ENCODE data around the gene XYLT2. TPM values are rescaled to one million over a fixed set of nuclear protein-coding genes. Genes with fewer than 3 reads are reported as not detected.

XYLT2 gene
- total and polyA plus RNA-seq, 2 experiments from 2014 or later = 18.3 to 26.8 TPM

DNA sequence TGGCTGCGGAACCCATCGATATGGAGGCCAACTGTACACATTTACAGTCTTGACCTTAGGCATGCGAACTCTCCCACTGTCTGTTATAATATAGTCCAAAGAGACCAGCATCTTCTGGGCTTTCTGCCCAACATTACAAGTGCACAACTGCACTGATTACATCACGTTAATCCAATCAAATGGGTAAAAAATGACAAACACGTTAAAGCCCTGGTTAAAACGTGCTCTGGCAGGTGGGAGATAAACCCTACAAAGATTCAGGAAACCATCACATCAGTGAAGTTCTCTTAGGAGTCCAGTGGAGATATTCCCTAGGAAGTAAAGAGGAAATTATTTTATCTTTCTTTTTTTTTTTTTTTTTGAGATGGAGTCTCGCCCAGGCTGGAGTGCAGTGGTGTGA lies 23.7 kb upstream of the XYLT2 start:
- no peak overlapping the region for H3K27ac ChIP-seq
- H3K9me3 ChIP-seq (ENCODE audit: low read depth) = no peaks in the 10 kb centered on the region
- H3K4me1 ChIP-seq (ENCODE audit: insufficient read depth) = no peaks in the 10 kb centered on the region
- TF ChIP-seq EZH2phosphoT487 (IDR thresholded peaks at IDR 0.05; ENCODE audit: low read depth, severe bottlenecking, unreplicated experiment) (no peak), CTCF (IDR thresholded peaks at IDR 0.05; ENCODE audit: poor library complexity) (no peak), EZH2 (IDR thresholded peaks at IDR 0.05; ENCODE audit: borderline replicate concordance) (no peak)
- no peaks in the 10 kb centered on the region for H3K79me2 ChIP-seq
- no peaks in the 10 kb centered on the region for H3K9me2 ChIP-seq (replicated peaks; ENCODE audit: insufficient read depth)
- H4K20me1 ChIP-seq (ENCODE audit: insufficient read depth, poor library complexity, severe bottlenecking) = no peaks in the 10 kb centered on the region
- H2AFZ ChIP-seq = no peak overlapping the region
- H3K4me3 ChIP-seq = no peak overlapping the region
- H3K4me2 ChIP-seq = no peak overlapping the region
- H3K27me3 ChIP-seq = no peaks in the 10 kb centered on the region
- no peak for DNase-seq (ENCODE audit: low spot score)
- H3K36me3 ChIP-seq (replicated peaks; ENCODE audit: insufficient read depth, low read depth) = no peaks in the 10 kb centered on the region
- 78% methylated on average over 7 of the region's 7 CpGs for WGBS (ENCODE audit: low lambda C conversion rate, missing lambda C conversion rate)

- Histone ChIP-seq H3K27me3 (no peaks in the 10 kb centered on the region), H3K4me3 (no peak overlapping the region), H3K9me2 (replicated peaks; ENCODE audit: insufficient read depth) (no peaks in the 10 kb centered on the region), H4K20me1 (ENCODE audit: insufficient read depth, poor library complexity, severe bottlenecking) (no peaks in the 10 kb centered on the region), H3K4me2 (no peak overlapping the region), H3K27ac (no peak overlapping the region), H2AFZ (no peak overlapping the region), H3K4me1 (ENCODE audit: insufficient read depth) (no peaks in the 10 kb centered on the region), H3K79me2 (no peaks in the 10 kb centered on the region), H3K36me3 (replicated peaks; ENCODE audit: insufficient read depth, low read depth) (no peaks in the 10 kb centered on the region), H3K9me3 (ENCODE audit: low read depth) (no peaks in the 10 kb centered on the region)
- 48% methylated on average over 5 of the region's 5 CpGs for WGBS (ENCODE audit: low lambda C conversion rate, missing lambda C conversion rate)
- TF ChIP-seq EZH2phosphoT487 (IDR thresholded peaks at IDR 0.05; ENCODE audit: low read depth, severe bottlenecking, unreplicated experiment) = no peak
- no peak for TF ChIP-seq CTCF (IDR thresholded peaks at IDR 0.05; ENCODE audit: poor library complexity)
- TF ChIP-seq EZH2 (IDR thresholded peaks at IDR 0.05; ENCODE audit: borderline replicate concordance) = no peak
- DNase-seq (ENCODE audit: low spot score) = no peak
Measured at GRCh38 chr17:50323060-50323459, 22.9 kb upstream of the XYLT2 start.

- H2AFZ ChIP-seq = no peak overlapping the region
- H3K4me2 ChIP-seq = no peak overlapping the region
- no peaks in the 10 kb centered on the region for H4K20me1 ChIP-seq (ENCODE audit: insufficient read depth, poor library complexity, severe bottlenecking)
- no peak for DNase-seq (ENCODE audit: low spot score)
- H3K27ac ChIP-seq = no peak overlapping the region
- no peaks in the 10 kb centered on the region for H3K36me3 ChIP-seq (replicated peaks; ENCODE audit: insufficient read depth, low read depth)
- no peak overlapping the region for H3K4me3 ChIP-seq
- no peaks in the 10 kb centered on the region for H3K9me3 ChIP-seq (ENCODE audit: low read depth)
- TF ChIP-seq CTCF (IDR thresholded peaks at IDR 0.05; ENCODE audit: poor library complexity) = no peak
- no peak for TF ChIP-seq EZH2 (IDR thresholded peaks at IDR 0.05; ENCODE audit: borderline replicate concordance)
- no peak for TF ChIP-seq EZH2phosphoT487 (IDR thresholded peaks at IDR 0.05; ENCODE audit: low read depth, severe bottlenecking, unreplicated experiment)
- no peaks in the 10 kb centered on the region for H3K9me2 ChIP-seq (replicated peaks; ENCODE audit: insufficient read depth)
- WGBS (ENCODE audit: low lambda C conversion rate, missing lambda C conversion rate) = 56% methylated on average over 4 of the region's 4 CpGs
- H3K79me2 ChIP-seq = no peaks in the 10 kb centered on the region
- no peaks in the 10 kb centered on the region for H3K4me1 ChIP-seq (ENCODE audit: insufficient read depth)
- no peaks in the 10 kb centered on the region for H3K27me3 ChIP-seq
Measured at GRCh38 chr17:50325906-50326305, 20.0 kb upstream of the XYLT2 start.
